Measurements from ENCODE around the gene ITPRID2.

- TF ChIP-seq POLR2A (IDR thresholded peaks at IDR 0.05; ENCODE audit: extremely low read depth, insufficient read length) (no peak), MYC (IDR thresholded peaks at IDR 0.05; ENCODE audit: low read depth, low read length) (no peak)
- TF ChIP-seq, protein P1, sequence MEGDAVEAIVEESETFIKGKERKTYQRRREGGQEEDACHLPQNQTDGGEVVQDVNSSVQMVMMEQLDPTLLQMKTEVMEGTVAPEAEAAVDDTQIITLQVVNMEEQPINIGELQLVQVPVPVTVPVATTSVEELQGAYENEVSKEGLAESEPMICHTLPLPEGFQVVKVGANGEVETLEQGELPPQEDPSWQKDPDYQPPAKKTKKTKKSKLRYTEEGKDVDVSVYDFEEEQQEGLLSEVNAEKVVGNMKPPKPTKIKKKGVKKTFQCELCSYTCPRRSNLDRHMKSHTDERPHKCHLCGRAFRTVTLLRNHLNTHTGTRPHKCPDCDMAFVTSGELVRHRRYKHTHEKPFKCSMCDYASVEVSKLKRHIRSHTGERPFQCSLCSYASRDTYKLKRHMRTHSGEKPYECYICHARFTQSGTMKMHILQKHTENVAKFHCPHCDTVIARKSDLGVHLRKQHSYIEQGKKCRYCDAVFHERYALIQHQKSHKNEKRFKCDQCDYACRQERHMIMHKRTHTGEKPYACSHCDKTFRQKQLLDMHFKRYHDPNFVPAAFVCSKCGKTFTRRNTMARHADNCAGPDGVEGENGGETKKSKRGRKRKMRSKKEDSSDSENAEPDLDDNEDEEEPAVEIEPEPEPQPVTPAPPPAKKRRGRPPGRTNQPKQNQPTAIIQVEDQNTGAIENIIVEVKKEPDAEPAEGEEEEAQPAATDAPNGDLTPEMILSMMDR (IDR thresholded peaks at IDR 0.05; ENCODE audit: low read depth, low read length), result no peak
These were observed 63.0 kb downstream of the ITPRID2 start for GRCh38 chr2:181954538-181954883.
